DMS153 treated with DMSO at 0.1 percent for 48 hours (cell line): Measurements from ENCODE around the gene BRINP3.
"Not testable (repeated sequence)": the region's sequence is repeated elsewhere in the genome, so short reads cannot be mapped to it uniquely, and the experiment has no call there.

Experiments
- DNase-seq: peaks from one replicate; lab custom pipeline; 2025; ENCODE audit not compliant: unreplicated experiment; lab: John Stamatoyannopoulos, UW

Gene BRINP3

DNA sequence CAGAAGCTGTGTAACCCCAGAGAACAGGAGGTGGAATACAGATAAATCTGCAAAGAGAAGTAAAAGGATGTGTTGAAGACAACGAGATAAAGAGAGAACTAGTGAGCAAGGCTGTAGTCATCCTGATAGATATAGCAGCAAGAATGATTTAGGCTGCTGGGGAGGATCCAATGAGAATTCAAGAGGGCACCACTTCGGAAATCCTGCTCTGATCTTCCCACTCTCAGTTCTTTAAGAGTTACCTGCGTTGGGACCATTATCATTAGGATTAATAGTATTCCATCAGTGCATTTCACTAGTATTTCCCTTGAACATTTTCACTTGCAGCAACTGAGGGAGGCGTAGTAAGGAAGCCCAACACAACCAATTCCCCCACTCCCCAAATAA lies at the start of gene BRINP3:
TSS of gene BRINP3 (minus strand) at position 103 of the 387 bp plus-strand sequence.
- DNase-seq: no peak

DNA sequence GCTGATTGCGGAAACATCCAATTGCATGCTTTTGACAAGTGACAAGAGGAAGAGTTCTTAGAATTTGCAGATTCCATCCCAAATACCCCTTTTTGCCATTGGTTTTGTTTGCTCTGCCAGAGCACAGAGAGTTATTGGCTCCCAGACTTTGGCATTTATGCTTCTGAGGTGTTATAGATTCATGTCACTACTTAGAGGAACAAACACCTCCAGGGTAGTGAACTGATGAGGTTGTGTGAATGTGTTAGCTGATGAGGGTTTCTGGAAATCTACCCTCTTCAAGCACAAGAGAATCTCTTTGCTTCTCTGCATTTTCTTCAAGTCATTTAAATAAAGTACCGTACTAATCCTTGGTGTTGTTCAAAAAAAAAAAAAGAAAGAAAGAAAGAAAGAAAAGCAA lies 33.9 kb upstream of the BRINP3 start:
- DNase-seq: no peak

DNA sequence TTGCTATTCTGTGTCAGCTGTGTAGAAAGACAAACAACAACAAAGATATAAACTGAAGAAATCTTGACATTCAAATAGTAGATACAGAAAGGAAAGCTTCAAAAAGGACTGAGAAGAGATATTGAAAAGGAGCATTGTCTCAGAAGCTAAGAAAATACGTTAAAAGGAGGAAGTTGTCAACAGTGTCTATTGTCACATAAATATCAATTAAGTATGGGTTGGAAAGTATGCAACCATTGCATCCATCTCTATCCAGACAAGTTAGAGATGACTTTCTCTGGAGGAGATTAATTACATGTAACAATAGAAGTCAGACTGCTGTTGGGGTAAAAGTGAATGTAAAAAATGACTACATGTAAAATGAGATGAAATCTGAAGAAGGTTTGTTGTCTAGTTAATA lies 29.7 kb upstream of the BRINP3 start:
- no peak for DNase-seq

DNA sequence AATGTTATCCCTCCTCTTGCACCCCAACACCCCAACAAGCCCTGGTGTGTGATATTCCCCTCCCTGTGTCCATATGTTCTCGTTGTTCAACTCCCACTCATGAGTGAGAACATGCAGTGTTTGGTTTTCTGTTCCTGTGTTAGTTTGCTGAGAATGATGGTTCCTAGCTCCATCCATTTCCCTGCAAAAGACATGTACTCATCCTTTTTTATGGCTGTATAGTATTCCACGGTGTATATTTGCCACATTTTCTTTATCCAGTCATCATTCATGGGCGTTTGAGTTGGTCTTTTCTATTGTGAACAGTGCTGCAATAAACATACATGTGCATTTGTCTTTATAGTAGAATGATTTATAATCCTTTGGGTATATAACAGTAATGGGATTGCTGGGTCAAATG lies 26.9 kb upstream of the BRINP3 start:
- not testable (repeated sequence) for DNase-seq

DNA sequence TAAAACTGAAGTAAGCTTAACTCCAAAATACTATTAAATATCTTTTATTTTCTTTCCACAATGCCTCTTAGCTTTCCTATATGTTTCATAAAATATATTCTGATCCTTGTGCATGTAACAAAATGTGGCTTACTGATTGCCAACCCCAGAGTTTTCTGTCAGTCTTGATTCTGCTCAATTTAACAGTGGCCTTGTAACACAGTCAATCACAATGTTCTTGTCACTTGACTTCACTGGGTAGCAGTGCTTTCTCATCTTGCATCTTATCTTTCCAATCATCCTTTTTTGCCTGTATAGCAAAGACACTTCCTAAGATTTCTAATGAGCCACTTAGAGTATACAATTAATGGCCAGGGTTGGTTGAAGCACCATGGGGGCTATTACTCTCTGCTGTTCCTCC lies 19.9 kb upstream of the BRINP3 start:
- no peak for DNase-seq

DNA sequence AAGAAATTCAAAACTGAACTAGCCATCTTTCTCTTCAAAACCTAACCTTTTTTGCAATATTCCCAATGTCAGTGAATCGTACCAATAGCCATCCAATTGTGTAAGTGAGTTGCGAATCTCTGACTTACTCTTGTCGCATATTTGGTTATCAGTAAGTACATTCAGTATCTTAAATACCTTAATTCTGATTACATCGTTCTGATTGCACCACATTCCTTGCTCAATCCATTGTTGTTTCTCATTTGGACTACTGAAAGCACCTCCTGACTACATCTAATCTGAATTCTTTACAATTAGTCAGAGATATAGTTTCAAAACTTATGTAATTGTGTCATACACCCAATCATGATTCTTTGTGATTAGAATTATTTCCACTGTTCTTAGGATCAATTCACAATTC lies 16.8 kb upstream of the BRINP3 start:
- no peak for DNase-seq

DNA sequence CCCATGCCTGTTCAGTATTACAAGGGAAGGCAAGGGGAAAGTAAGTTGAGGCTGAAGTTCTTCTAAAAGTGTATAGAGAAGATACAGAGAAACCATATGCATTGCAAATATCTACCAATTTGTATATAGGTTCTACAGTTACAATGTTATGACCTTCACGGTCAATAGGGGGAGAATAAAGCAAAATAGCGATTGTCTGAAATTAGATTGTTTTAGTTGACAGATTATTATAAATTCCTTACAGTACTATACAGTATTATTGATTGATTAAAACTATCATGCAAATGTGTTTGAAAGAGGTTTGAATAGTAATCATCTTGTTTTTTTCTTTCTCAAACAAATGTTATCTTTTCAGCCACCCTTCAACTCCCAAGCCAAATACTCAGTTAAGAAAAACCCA lies 13.7 kb upstream of the BRINP3 start:
- DNase-seq: no peak

DNA sequence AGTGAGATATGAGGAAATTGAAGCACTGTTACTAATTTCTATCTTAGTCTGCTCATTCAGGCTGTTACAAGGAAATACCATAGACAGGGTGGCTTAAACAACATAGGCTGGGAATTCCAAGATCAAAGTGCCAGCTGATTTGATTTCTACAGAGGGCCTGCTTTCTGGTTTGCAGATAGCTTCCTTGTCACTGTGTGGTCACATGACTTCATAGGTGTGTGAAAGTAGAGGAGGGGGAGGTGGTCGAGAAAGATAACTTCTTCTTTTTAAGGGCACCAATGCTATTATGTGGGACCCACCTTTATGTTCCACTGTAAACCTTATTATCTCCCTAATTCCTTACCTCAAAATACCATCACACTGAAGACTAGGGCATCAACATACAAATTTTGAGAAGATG lies 6.4 kb upstream of the BRINP3 start:
- DNase-seq: no peak

DNA sequence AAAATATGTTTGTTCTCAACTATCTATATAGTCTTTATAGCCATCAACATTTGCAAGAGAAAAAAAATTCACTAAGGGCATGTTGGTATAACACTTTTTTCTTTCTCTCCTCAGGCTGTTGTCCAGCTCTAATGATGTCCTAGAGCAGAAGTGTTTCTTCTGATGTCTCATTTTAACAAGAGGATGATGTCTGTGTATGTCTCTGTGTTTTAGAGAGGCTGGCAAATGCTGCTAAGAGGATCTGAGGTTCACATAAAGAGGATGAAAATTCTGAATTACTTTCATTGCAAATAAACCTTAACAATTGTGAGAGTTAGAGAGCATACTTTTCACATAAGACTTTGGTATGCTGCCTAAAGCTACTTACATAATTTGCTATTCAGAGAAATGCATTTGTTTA lies 2.6 kb upstream of the BRINP3 start:
- no peak for DNase-seq

DNA sequence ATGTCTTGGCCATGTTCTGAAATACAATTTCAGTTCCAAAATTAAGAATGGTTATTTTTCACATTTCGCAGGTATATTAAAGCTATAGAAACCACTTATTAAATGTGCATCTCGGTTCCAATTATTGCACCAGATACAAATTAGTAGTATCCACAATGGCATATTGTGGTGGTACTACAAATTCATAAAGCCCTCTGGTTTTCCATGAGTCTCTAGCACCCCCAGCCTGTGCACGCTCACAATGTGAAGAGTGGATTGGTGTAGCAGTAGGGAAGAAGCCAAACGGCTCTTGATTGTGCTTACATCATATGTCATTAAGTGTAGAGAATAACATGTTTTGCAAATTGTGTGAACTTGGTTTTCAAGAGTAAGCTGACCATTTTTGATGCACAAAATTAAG lies 1.9 kb upstream of the BRINP3 start:
- DNase-seq: no peak

DNA sequence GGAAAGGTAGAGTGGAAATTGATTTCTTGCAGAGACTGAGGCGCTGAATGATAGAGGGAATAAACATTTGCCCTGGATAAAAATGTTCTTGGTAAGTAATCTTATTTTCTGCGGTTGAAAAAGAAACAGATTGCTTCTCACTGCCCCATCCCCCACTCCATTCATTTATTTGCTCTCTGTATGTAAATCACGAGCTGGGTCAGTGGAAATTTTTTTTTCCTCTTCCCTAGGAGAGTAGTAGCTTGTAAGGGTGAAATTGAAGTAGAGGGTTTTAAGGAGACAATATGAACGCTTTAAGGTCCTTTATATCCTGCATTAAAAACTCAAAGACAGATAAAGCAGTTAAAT lies 1.4 kb upstream of the BRINP3 start:
- DNase-seq: no peak

DNA sequence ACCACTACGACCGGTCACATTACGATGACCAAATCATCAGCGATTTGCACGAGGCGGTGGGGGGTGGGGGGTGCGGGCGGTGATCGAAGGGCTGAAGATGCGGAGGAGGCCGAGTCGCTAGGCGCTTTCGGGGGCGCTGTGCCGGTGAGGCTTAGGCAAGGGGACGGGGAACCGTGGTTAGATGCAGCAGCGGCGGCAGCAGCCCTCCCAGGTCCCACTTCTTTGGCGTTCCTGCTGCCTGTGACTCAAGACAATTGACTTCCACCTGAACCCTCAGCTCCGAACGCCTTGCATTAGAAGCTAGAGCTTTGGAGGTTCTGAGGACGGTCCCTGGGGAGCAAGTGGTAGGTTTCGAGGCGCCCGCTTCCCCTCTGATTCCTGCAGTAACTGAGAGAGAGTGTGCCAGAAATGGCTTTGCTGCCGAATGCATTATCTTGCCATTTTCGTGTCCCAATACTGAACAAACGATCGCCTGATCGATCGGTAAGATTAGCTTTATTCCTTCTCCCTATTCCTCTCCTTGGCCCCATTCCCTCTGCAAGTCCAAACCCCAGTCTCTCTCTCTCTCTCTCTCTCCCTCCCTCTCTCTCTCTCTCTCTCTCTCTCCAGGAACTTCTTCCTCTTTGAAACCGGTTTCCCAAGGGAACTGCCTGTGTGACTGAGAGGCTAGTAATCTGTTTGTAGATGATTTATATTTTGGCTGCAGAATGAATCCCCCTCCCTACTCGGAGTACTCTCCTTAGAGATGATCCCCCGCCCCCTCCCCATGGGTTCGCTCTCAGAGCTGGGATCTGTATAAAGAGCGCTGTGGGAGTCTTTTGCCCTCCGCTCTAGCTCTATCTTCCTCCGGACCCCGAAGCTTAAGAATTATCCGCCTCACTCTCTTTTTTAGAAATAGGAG lies 735 bp upstream of the BRINP3 start:
- peak; percentile 29 for DNase-seq

DNA sequence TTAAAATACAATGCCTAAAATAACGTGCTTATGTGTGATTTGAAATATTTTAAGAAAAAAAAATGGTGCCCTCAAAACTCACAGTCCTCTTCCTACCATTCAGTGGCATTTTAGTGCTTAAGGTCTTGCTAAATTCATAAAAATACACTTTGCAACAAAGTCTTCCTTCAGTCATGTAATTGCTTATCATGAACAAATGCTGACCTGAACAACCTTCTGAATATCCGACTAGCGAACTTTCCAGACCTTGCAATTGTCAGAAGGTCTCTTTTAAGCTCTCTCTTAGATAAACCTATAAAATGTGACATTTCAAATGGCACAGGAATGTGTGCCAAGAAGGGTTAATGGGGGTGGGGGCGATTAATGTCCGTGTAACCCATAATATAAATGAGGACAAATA lies 858 bp downstream of the BRINP3 start:
- DNase-seq: no peak

DNA sequence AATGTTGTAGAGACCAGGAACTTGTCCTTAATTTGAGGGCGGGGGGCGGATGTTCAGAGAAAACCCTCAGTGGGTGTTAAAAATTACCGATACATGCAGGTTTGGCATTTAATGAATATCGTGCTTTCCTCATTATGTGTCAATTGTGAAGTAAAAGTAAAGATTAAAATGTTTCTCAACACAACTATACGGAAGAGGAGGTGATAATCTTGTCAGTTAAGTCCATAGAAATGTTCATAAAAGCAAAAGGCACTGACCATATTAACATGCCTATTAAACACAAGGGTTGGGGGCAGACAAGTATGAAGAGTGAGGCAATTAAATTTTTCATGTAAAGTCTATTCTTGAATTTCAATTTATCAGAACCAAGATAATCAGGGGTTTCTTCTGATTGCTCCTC lies 1.3 kb downstream of the BRINP3 start:
- DNase-seq: no peak

DNA sequence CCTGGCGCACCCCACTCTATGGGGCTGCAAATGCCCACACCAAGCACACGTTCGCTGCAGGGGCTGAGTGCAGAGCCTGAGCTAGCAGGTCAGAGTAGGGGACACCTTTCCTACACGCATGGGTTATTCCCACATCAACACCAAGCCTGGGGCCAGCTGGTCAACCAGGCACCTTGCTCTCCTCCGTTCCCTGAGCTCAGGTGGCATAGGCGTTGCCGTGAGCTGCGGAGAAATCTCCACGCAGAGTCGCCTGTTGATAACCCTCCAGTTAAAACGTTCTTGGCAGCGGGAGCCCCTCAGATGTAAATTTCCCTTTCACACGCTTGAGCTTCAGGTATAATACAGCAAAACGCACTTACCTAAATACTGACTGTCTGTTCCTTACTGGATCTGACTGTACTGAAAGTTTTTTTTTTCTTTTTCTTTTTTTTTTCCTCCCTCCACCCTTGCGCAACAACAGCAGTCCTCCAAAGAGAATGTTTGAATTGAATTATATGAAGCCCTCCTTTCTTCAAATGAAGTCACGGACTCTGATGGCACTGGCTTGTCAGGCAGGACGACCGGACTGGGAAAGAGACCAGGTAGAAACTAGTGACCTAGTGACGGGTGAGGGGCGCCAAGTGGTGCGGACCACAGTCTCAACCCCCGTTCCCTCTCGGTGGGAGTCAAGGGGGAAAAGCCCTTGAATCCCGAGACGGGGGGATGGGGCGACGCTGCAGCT lies 2.1 kb downstream of the BRINP3 start:
- DNase-seq: no peak

DNA sequence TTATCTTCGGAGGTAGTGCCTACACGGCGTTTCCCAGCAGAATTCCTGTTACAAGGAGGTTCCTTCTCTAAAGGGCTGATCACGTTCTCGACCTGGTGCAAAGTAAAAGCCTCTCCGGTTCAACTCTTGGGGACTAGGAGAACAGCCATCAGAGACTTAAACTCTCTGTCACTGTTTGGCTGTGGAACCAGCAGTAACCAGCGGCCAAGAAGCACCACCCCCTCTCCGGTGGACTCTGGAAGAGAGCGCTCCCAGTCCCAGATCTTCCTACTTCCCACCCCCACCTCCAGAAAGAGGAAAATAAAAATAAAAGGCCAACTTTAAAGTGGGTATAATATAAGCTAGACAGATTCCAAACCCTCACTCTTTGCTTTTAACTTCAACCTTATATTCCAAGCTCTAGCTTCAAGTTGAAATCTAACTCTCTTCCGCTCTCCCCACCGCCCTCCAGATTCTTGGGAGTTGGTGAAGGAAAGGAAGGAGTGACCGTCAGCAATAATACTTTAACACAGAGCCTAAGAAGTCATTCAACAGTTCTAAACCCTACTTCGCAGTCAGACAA lies 2.9 kb downstream of the BRINP3 start:
- DNase-seq: no peak

DNA sequence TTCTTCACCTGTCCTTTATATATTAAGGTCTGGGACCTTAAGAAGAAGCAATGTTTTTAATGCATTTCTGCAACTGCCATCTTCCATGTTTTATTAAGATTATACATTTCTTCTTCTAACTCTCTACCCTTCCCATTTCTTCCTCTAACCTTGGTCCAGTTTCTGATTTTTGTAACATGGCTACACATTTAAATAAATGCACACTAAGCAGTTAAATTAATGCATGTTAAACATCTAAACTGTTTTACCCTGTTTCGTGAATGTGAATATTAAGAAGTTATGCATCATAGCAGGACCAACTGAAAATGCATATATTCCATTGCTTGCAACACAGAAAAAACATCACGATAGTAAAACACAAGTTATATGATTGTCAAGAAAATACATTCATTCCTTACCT lies 3.7 kb downstream of the BRINP3 start:
- no peak for DNase-seq

DNA sequence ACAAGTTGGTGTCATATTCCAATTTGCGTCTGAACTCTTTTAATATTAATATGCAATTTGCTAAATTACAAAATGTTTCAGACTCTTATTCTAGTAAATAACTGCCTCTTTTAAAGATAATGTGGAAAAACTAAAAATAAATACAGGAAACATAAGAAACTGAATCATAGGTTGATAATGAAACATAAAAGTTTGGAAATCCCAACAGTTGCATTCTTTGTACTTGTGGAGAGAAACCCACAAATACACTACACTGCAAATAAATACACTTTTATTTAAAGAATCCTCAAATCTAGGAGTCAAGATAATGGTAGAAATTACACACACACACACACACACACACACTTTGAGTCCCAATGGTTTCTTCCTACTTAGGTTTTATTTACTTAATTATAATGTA lies 5.2 kb downstream of the BRINP3 start:
- no peak for DNase-seq

DNA sequence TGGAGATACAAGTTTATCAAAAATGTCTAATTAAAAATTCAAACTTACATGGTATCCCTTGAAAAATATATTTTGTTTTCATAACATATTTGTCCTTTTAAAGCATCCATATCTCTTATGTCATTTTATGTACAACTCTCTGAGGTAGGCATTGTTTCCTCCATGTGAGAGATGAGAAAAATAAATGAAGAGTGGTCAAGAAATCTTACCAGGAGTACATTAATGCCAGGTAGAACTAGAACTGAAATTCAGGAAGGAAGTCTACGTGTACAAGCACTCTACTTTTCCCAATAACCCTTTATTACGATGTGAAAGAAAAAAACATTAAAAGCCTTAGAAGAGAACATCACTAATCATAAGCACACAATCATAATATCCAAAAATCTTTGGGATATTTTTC lies 5.6 kb downstream of the BRINP3 start:
- no peak for DNase-seq

DNA sequence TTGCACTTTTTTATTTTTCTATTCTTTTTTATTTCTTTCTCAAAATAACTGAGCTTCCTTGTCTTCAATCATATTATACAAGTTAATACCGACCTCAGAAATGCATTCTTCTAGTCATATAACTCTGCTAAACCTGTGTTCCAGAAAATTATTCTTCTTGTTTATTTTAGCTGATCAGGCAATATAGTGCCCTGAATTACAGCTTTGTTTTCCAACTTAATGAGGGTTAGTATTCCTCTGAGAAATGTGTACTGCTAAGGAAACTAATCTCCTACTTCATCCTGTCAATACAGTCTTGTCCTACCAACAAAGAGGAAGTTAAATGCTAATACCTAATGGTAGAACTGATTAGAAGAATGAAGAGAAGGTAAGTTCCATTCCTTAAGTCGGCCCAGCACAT lies 13.0 kb downstream of the BRINP3 start:
- DNase-seq: no peak

DNA sequence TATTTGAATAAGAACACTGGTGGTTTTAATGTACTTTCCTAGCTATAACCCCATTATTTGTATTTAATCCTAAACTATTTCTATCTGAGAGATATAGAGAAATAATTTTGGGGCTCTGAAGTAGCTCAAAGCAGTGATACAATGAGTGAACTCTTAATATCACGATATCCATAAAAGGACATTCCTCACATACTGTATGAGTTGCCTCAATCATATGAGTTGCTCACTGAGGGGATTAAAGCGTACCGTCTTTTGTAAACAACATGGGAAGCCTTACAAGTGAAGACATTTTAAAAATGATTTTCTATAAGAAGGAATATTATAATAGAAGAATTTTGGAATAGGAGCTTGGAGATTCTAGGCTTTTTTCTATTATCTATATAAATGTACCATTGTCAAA lies 21.5 kb downstream of the BRINP3 start:
- DNase-seq: no peak

DNA sequence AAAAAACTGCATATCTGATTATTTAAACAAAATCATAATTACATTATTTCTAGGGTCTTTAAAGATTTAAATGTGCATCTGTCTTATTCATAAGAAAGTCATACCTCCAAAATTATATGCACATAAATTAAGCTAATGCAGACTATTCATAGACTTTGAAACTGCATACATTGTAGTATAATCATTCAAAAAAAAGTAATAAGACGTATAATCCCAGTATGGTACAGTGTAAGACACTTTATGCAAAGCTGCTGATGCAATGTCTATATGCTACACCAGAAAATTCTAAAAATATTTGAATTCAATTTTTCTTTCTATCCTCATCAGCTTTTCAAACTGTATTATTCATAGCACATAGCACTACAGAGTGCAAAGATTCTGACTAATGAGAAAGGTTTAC lies 22.0 kb downstream of the BRINP3 start:
- no peak for DNase-seq
